Suprapubic skin (tissue), 4 donors: ENCODE data around the gene CDH6.

Source experiments
- CTCF ChIP-seq, 2 donors: fragments of 200-600 bp in 1 of 2; fragments of 450-650 bp in 1 of 2; sonication (generic) in 1 of 2; IDR thresholded peaks; one replicate each; pipeline ENCODE4 v1.5.1; 2016 to 2019; ENCODE audit warnings: antibody characterized with exemption in 2 of 2, mild to moderate bottlenecking in 1 of 2, moderate library complexity in 1 of 2
- EP300 ChIP-seq: sonication (generic); formaldehyde crosslinking; IDR thresholded peaks from one replicate; pipeline ENCODE4 v1.6.1; 2017; ENCODE audit warnings: antibody characterized with exemption
- POLR2A ChIP-seq, 2 donors: fragments of 450-650 bp; IDR thresholded peaks; one replicate each; pipeline ENCODE4 v1.6.1; 2017; ENCODE audit warnings: antibody characterized with exemption in 2 of 2, mild to moderate bottlenecking in 2 of 2, moderate library complexity in 2 of 2
- POLR2AphosphoS5 ChIP-seq, 3 donors: sonication (generic); formaldehyde crosslinking; IDR thresholded peaks; one replicate each; pipeline ENCODE4 v1.6.1; 2017; ENCODE audit warnings: antibody characterized with exemption in 3 of 3

- TF ChIP-seq CTCF (IDR thresholded peaks at IDR 0.05) (no peak), EP300 (no peak), POLR2A (IDR thresholded peaks at IDR 0.05) (no peak), POLR2AphosphoS5 (IDR thresholded peaks at IDR 0.05) (no peak)
These were observed 138.7 kb downstream of the CDH6 start for GRCh38 chr5:31332160-31332559.
